ENCODE data around the gene SLTM.
"Not testable (repeated sequence)": the region's sequence is repeated elsewhere in the genome, so short reads cannot be mapped to it uniquely, and the experiment has no call there.

SLTM gene

DNA sequence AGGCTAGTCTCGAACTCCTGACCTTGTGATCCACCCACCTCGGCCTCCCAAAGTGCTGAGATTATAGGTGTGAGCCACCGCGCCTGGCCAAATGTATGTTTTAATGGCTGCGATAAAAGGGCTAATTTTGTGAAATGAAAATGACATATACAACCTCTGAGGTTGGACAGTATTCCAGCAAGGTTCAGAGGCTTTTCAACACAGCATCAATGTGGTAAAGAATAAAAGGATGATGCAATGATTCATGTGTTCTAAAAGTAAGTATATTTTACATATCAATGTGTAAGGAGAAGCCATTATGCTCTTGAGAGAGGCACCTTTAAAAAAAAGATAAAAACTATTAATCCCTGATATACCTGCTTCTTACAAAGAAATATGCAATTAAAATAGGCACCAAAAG is 6.7 kb downstream of the SLTM start:
- no peak for DNase-seq

- DNase-seq = no peak
These were observed 9.2 kb downstream of the SLTM start for GRCh38 chr15:58924327-58924726.

- DNase-seq = no peak
These were observed 9.7 kb downstream of the SLTM start for GRCh38 chr15:58923696-58924300.

DNA sequence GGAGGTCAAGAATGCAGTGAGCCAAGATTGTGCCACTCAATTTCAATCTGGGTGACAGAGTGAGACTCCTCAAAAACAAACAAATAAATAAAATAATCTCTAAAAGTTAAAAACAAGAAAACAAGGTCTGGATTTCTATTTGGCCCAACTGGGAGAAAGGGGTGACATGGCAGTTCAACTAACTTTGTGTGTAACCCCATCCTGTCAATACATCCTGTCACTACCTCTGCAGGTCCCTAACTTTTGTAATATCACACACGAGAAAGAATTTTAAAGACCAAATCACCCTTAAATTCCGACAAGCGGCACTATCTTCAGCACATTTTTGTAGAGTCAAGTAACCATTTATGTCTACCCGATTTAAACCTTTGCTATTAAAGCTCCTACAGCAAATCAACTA is 10.2 kb downstream of the SLTM start:
- no peak for DNase-seq

DNA sequence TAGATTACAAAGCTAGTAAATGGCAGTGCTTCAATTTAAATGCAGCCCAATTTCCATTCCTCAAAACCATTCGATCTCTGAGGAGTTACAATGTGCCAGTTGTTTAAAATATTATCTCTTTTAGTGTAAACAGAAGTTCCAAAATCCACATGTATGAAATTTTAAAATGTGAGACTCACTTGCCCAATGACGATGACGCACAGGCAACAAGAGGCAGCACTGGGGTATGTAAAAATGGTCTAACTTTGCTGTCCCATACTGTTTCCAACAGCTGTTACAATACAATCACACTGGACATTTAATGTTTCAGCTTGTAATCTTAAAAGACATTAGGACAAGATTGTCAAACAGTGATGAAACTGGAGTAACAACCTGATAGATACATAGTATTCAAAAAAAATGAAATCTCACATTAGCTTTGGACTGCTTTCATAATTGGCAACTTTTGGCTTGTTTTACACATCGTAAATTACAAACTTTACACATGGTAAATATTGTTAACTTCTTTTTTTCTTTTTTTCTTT is 12.2 kb downstream of the SLTM start:
- no peak for DNase-seq

GRCh38 chr15:58920447-58920846 is 13.0 kb downstream of the SLTM start:
- not testable (repeated sequence) for DNase-seq

GRCh38 chr15:58919232-58919631 is 14.2 kb downstream of the SLTM start:
- no peak for DNase-seq

- DNase-seq = no peak
These were observed 15.2 kb downstream of the SLTM start for GRCh38 chr15:58918239-58918638.

DNA sequence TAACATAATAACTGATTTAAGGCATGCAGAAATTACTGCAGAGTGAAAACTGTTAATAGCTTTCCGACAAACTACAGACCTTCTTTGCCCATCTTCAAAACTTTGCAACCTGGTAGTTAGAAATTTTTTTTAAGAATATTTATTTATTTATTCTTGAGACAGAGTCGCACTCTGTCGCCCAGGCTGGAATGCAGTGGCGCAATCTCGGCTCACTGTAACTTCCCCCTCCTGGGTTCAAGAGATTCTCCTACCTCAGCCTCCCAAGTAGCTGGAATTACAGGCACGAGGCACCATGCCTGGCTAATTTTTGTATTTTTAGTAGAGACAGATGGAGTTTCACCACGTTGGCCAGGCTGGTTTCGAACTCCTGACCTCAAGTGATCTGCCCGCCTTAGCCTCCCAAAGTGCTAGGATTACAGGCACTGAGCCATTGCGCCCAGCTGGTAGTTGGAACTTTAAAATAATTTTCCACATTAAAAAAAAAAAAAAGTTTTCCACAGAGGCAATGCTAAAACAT is 15.8 kb downstream of the SLTM start:
- not testable (repeated sequence) for DNase-seq

- no peak for DNase-seq
These were observed 16.5 kb downstream of the SLTM start for GRCh38 chr15:58916962-58917361.

- no peak for DNase-seq
These were observed 23.0 kb downstream of the SLTM start for GRCh38 chr15:58910456-58910855.

- DNase-seq = no peak
These were observed 23.9 kb downstream of the SLTM start for GRCh38 chr15:58909616-58910015.

- no peak for DNase-seq
These were observed 24.7 kb downstream of the SLTM start for GRCh38 chr15:58908550-58909309.

DNA sequence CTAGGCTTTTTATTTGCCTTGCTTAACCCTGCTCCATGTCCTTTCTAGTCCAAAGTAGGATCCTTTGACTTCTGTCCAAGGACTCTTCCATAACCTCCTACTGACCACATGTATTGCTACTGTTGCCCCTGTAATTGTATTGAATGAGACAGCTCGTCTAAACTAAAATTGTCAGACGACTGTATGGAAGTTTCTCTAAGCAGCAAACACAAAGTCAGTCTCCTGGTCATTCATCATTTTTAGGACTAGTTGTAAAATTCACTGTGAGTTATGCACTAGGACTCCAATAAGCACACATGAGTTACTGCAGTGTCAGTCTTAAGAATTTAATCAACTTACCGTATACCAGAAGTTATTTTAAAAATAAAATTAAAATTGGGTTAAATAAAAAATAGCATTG is 32.8 kb downstream of the SLTM start:
- DNase-seq = no peak

- no peak for DNase-seq
These were observed 35.3 kb downstream of the SLTM start for GRCh38 chr15:58898150-58898680.

- DNase-seq = no peak
These were observed 44.1 kb downstream of the SLTM start for GRCh38 chr15:58889363-58889762.

GRCh38 chr15:58886921-58887320 is 46.6 kb downstream of the SLTM start:
- no peak for DNase-seq

DNA sequence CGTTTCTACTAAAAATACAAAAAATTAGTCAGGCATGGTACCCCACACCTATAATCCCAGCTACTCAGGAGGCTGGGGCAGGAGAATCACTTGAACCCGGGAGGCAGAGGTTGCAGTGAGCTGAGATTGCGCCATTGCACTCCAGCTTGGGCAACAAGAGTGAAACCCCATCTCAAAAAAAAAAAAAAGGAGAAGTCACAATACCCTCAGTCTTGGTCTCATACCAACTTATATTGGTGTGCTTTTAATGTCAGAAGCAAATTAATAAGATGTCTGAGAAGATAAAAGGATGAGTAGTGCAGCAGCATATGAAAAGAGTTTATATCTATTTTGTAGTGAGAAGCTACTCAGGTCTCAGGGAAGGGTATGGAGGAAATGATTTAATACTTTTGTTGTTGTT is 49.6 kb downstream of the SLTM start:
- not testable (repeated sequence) for DNase-seq

GRCh38 chr15:58882243-58882642 is 51.2 kb downstream of the SLTM start:
- no peak for DNase-seq

DNA sequence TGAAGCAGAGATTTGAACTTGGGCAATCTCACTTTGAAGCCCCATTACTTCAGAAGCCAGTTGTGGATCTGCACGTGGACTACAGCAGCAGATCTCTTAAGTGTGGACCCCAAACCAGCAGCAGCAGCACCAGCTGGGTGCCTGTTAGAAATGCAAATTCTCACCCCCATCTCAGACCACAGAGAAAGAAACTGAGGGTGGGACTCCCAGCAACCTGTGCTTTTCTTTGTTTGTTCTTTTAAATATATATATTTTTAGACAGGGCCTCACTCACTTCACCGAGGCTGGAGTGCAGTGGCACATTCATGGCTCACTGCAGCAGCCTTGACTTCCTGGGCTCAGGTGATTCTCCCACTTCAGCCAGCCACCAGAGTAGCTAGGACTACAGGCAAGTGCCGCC is 53.2 kb downstream of the SLTM start:
- DNase-seq = no peak

DNA sequence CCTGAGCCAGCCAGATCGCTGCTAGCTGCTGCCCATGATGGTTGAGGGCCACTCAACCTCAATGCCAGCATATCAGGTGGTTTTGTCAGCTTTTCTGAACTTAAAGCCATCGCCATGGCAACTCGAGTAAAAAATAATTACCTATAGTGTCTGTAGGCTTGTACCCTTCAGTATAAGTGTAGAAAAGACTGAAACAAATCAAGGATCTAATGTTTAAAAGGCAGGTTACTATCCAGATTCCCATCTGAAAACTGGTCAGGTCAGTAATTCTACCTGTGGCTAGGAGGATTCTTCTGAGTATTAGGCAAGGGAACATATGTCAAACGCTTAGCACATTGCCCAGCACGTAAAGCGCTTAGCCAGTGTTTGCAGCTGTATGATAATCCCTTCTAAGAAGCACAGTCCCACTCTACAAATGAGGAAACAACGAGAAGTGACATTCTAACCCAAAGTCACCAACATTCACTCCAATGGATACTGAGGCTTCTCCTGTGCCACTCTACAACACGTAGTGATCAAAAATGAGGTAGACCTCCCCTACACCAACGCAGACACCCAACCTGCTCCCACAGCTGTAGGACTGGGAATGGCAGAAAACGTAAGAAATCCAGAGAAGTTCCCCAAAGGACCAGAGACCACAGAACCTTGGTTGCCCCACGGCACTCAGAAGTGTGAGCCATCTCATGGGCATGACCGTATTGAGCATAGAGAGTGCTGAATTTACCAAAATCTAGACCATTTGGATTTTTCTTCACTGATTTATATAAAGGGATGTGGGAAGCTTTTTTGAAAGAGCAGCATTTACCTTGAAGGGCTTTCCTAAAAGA is 55.3 kb downstream of the SLTM start:
- no peak for DNase-seq

DNA sequence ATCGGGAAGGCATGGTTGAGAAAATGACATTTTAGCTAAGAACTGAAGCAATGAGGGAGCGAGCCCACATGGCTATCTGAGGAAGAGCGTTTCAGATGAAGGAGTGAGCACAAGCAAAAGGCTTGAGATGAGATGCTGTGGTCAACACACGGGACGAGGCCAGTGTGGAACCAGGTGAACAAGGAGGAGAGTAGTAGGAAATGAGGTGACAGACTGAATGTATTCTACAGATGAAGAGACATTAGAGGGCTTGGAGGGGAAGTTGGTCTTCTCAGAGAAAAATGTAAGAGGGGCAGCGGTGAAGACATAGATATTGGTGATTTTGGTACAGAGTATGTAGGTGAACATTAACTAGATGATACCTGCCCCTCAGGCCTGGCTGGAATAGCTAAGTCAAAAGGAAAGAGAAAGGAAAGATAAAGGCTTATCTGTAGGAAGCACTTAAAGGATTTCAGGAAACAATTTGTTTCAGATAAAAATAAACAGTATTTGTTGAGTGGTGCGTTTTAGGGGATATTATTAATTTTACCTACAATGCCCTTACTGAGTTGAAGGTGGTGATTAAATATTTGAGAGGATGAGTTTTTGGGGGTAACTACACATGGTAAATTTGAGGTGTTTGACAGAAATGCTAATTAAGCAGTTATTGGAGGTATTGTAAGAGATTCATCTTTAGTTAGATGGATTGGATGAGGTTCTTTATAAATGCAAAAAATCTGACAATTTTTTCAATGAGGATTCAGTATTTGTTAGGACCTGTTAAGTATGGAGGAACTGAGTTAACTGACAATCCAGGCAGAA is 57.0 kb downstream of the SLTM start:
- no peak for DNase-seq

Data from T-helper 9 cell (primary cell).